ENCODE measurements around the gene NT5M. TPM values are rescaled to one million over a fixed set of nuclear protein-coding genes. Genes with fewer than 3 reads are reported as not detected.
"Not testable (repeated sequence)": the region's sequence is repeated elsewhere in the genome, so short reads cannot be mapped to it uniquely, and the experiment has no call there.

Gene NT5M
- 6.5 TPM for total RNA-seq
- polyA plus RNA-seq (ENCODE audit: insufficient read depth in 1 of 8, insufficient read length in 8 of 8, low replicate concordance in 1 of 8): 10 to 100 TPM in 1 of 8 donors, 1 to 10 TPM in 7; 5.1 to 10.8 (median 6.7) TPM
- long read RNA-seq, donor 1, partial matches to known transcripts: 0 of 1 reads
- long read RNA-seq, donor 1, other reads (novel, unspliced or antisense): 0 of 1 reads
- long read RNA-seq, donor 2: 0 reads
- long read RNA-seq, donor 3, partial matches to known transcripts: 1,449 of 1,451 reads
- long read RNA-seq, donor 3, other reads (novel, unspliced or antisense): 0 of 1,451 reads
- long read RNA-seq, donor 4, partial matches to known transcripts: 0 of 1 reads
- long read RNA-seq, donor 4, other reads (novel, unspliced or antisense): 0 of 1 reads
- long read RNA-seq, donor 5, partial matches to known transcripts: 0 of 2 reads
- long read RNA-seq, donor 5, other reads (novel, unspliced or antisense): 0 of 2 reads
- long read RNA-seq, donor 6, partial matches to known transcripts: 0 of 2 reads
- long read RNA-seq, donor 6, other reads (novel, unspliced or antisense): 0 of 2 reads
- long read RNA-seq, donor 7, partial matches to known transcripts: 2,036 of 2,038 reads
- long read RNA-seq, donor 7, other reads (novel, unspliced or antisense): 0 of 2,038 reads
- long read RNA-seq, donor 8, partial matches to known transcripts: 0 of 3 reads
- long read RNA-seq, donor 8, other reads (novel, unspliced or antisense): 0 of 3 reads
- long read RNA-seq, donor 9: 0 reads
- long read RNA-seq, donor 10: 0 reads
- long read RNA-seq, donor 11, partial matches to known transcripts: 0 of 2 reads
- long read RNA-seq, donor 11, other reads (novel, unspliced or antisense): 0 of 2 reads

DNA sequence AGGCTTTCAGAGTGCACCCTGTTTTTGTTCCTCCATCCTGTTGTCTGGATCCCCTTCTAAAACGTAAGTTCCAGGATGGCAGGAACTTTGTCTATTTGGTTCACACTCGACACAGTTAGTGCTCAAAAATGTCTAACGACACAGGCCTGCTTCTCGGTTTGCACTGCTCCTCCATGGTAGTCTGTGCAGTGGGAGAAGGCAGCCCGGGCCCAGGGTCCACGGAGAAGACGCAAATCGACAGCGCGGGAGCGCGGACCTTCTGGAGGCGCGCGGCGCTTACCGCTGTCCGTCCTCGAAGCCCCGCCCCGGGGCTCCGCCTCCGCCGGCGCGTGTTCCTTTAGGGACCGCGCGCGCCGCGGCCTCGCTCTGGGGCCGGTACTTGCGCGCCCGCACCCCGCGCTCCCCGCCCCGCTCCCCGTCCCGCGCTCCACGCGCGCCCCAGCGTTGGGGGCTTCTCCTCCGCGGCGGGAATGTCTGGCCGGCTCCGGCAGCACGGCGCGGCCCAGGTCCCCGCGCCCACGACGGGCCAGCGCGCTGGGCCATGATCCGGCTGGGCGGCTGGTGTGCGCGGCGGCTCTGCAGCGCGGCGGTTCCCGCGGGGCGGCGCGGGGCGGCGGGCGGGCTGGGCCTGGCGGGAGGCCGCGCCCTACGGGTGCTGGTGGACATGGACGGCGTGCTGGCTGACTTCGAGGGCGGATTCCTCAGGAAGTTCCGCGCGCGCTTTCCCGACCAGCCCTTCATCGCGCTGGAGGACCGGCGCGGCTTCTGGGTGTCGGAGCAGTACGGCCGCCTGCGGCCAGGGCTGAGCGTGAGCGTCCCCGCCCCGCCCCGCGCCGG, at the start of gene NT5M:
Gene NT5M, plus strand, starts transcription at position 364 of the 837 bp plus-strand sequence. Its CDS starts 178 bp downstream, at position 542.
- Histone ChIP-seq H3K4me1 (ENCODE audit: control insufficient read depth, insufficient read depth, low read length) (peaks cover 23% of the 10 kb centered on the region), H3K36me3 (ENCODE audit: control insufficient read depth, insufficient read depth, low read length) (peaks cover 4% of the 10 kb centered on the region), H3K27ac (ENCODE audit: low read length) (peak within 1 kb of the TSS; percentile 67), H3K4me3 (ENCODE audit: low read length) (peak within 1 kb of the TSS; percentile 55), H3K9me3 (replicated peaks; ENCODE audit: control insufficient read depth, low read depth, low read length) (no peaks in the 10 kb centered on the region), H3K27me3 (ENCODE audit: control insufficient read depth, insufficient read depth, low read length) (no peaks in the 10 kb centered on the region)
- under 1% methylated on average over 105 of the region's 107 CpGs for WGBS (ENCODE audit: insufficient coverage)
- peak; percentile 93 for DNase-seq

DNA sequence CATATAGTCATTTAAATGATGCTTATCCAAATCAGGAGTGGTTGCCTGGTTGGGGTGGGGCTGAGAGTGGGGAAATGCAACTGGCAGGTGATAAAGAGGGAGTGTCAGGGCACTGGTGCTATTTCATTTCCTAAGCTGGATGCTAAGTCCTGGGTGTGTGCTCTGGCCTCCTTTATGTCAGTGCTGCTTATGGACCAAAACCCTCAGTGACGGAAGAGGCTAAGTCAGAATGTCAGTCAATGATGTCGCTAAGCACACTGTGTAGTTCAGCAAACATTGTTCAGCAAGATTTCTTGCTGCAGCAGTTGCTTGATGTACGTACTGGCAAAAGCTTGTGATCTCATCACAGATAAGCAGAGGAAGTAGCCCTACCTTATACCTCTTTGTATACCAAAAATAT, 49.8 kb upstream of the NT5M start:
- Histone ChIP-seq H3K27me3 (ENCODE audit: control insufficient read depth, insufficient read depth, low read length) (no peaks in the 10 kb centered on the region), H3K4me3 (ENCODE audit: low read length) (no peak overlapping the region), H3K9me3 (replicated peaks; ENCODE audit: control insufficient read depth, low read depth, low read length) (no peaks in the 10 kb centered on the region), H3K36me3 (ENCODE audit: control insufficient read depth, insufficient read depth, low read length) (peaks cover 67% of the 10 kb centered on the region), H3K4me1 (ENCODE audit: control insufficient read depth, insufficient read depth, low read length) (no peaks in the 10 kb centered on the region), H3K27ac (ENCODE audit: low read length) (no peak overlapping the region)
- no peak for DNase-seq
- 95% methylated on average over 2 of the region's 3 CpGs for WGBS (ENCODE audit: insufficient coverage)

DNA sequence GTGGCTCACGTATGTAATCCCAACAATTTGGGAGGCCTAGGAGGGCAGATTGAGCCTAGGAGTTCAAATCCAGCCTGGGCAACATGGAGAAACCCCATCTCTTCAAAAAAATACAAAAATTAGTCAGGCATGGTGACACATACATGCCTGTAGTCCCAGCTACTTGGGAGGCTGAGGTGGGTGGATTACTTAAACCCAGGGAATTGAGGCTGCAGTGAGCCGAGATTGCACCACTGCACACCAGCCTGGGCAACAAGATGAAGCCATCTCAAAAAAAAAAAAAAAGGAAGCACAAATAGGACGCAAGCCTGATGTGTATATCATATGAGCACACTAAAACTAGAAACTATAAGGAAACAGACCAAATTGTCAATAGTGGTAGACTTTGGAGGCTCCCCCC, 49.1 kb upstream of the NT5M start:
- WGBS (ENCODE audit: insufficient coverage): no CpG with 5 or more reads among the region's 3 CpGs
- Histone ChIP-seq H3K4me1 (ENCODE audit: control insufficient read depth, insufficient read depth, low read length) (peaks cover 2% of the 10 kb centered on the region), H3K27me3 (ENCODE audit: control insufficient read depth, insufficient read depth, low read length) (no peaks in the 10 kb centered on the region), H3K9me3 (replicated peaks; ENCODE audit: control insufficient read depth, low read depth, low read length) (no peaks in the 10 kb centered on the region), H3K27ac (ENCODE audit: low read length) (no peak overlapping the region), H3K36me3 (ENCODE audit: control insufficient read depth, insufficient read depth, low read length) (peaks cover 67% of the 10 kb centered on the region), H3K4me3 (ENCODE audit: low read length) (no peak overlapping the region)
- DNase-seq: no peak

DNA sequence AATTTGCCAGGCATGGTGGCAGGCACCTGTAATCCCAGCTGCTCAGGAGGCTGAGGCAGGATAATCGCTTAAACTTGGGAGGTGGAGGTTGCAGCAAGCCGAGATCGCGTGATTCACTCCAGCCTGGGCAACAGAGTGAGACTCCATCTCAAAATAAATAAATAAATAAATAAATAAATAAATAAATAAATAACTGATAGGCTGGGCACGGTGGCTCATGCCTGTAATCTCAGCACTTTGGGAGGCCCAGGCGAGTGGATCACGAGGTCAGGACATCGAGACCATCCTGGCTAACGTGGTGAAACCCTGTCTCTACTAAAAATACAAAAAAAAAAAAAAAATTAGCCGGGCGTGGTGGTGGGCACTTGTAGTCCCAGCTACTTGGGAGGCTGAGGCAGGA, 47.5 kb upstream of the NT5M start:
- not testable (repeated sequence) for H3K27me3 ChIP-seq (ENCODE audit: control insufficient read depth, insufficient read depth, low read length); DNase-seq; H3K4me3 ChIP-seq (ENCODE audit: low read length); H3K27ac ChIP-seq (ENCODE audit: low read length); H3K4me1 ChIP-seq (ENCODE audit: control insufficient read depth, insufficient read depth, low read length); H3K9me3 ChIP-seq (replicated peaks; ENCODE audit: control insufficient read depth, low read depth, low read length)
- H3K36me3 ChIP-seq (ENCODE audit: control insufficient read depth, insufficient read depth, low read length): peaks cover 71% of the 10 kb centered on the region
- whole genome bisulfite sequencing (ENCODE audit: insufficient coverage): no CpG with 5 or more reads among the region's 11 CpGs

DNA sequence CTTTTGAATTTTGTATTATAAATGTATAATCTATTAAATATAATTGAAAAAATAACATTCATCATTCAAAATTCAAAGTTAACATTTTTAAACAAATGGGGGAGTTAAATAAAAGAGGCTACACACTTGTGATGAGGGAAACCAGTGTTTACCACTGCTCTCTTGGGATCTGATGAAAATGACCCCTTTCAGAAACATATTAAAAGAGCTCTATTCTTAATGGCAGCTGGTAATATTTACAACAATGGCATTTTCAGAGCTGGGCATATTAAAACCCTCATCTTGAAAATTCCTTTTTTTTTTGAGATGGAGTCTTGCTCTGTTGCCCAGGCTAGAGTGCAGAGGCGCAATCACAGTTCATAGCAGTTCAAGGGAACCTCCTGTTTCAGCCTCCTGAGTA, 46.9 kb upstream of the NT5M start:
- Histone ChIP-seq H3K27ac (ENCODE audit: low read length) (no peak overlapping the region), H3K27me3 (ENCODE audit: control insufficient read depth, insufficient read depth, low read length) (no peaks in the 10 kb centered on the region), H3K4me3 (ENCODE audit: low read length) (no peak overlapping the region), H3K36me3 (ENCODE audit: control insufficient read depth, insufficient read depth, low read length) (peaks cover 73% of the 10 kb centered on the region), H3K4me1 (ENCODE audit: control insufficient read depth, insufficient read depth, low read length) (peaks cover 3% of the 10 kb centered on the region), H3K9me3 (replicated peaks; ENCODE audit: control insufficient read depth, low read depth, low read length) (no peaks in the 10 kb centered on the region)
- WGBS (ENCODE audit: insufficient coverage): no CpG with 5 or more reads among the region's 1 CpG
- no peak for DNase-seq

DNA sequence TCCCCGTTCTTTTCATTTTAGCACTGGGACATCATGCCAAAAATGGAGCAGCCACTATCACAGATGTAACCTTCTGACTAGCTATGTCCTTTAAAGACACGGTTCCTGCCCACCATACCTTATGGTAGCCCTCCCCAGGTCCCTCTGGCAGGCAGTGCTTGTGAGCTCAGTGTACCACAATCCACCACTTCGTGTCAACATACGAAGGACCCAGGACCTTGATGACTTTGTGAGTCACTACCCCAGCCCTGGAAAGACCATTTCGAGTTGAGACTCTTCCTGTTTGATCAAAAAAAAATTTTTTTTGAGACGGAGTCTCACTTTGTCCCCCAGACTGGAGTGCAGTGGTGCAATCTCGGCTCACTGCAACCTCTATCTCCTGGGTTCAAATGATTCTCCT, 45.2 kb upstream of the NT5M start:
- Histone ChIP-seq H3K4me1 (ENCODE audit: control insufficient read depth, insufficient read depth, low read length) (peaks cover 3% of the 10 kb centered on the region), H3K4me3 (ENCODE audit: low read length) (no peak overlapping the region), H3K27ac (ENCODE audit: low read length) (no peak overlapping the region), H3K36me3 (ENCODE audit: control insufficient read depth, insufficient read depth, low read length) (peaks cover 70% of the 10 kb centered on the region), H3K27me3 (ENCODE audit: control insufficient read depth, insufficient read depth, low read length) (no peaks in the 10 kb centered on the region), H3K9me3 (replicated peaks; ENCODE audit: control insufficient read depth, low read depth, low read length) (no peaks in the 10 kb centered on the region)
- no peak for DNase-seq
- 85% methylated on average over 7 of the region's 7 CpGs for WGBS (ENCODE audit: insufficient coverage)

DNA sequence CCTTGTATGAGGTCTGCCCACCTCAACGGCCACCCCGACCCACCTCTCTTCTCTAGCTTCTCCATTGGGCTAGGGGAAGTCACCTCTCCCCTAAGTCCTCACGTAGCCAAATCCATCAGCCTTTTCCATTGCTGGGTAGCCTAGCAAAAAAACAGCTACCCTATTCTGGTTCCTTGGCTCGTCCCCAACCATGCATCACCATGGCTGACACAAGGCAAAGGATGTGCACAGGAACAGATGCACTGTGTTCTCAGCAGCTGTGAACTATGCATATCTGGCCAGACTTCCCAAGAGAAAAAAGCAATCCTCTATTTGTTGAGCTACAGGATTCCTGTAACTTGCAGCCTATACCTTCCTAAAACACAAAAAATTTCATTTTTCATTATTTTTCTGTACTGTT, 44.2 kb upstream of the NT5M start:
- peak; percentile 46 for DNase-seq
- peaks cover 65% of the 10 kb centered on the region for H3K36me3 ChIP-seq (ENCODE audit: control insufficient read depth, insufficient read depth, low read length)
- peaks cover 3% of the 10 kb centered on the region for H3K4me1 ChIP-seq (ENCODE audit: control insufficient read depth, insufficient read depth, low read length)
- 95% methylated on average over 2 of the region's 4 CpGs for WGBS (ENCODE audit: insufficient coverage)
- H3K27me3 ChIP-seq (ENCODE audit: control insufficient read depth, insufficient read depth, low read length): no peaks in the 10 kb centered on the region
- H3K9me3 ChIP-seq (replicated peaks; ENCODE audit: control insufficient read depth, low read depth, low read length): no peaks in the 10 kb centered on the region
- H3K27ac ChIP-seq (ENCODE audit: low read length): no peak overlapping the region
- H3K4me3 ChIP-seq (ENCODE audit: low read length): no peak overlapping the region

DNA sequence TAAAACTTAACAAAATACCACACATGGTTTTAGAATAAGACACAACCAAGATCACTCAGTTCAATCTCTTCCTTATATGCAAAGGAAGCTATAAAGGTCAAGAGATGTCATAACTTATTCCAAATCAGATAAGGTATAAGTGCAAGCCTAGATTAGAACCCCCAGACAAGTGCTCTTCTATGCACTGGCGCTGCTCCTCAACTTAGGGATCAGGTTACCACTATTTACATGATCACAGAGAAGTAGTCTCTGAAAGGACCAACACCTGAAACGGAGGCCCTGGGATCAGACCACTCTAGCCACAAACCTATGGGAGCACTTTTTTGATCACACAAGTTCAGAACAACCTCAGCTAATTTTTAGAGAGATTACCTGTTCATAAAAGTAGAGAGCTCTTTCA, 38.7 kb upstream of the NT5M start:
- Histone ChIP-seq H3K27ac (ENCODE audit: low read length) (no peak overlapping the region), H3K36me3 (ENCODE audit: control insufficient read depth, insufficient read depth, low read length) (peaks cover 56% of the 10 kb centered on the region), H3K27me3 (ENCODE audit: control insufficient read depth, insufficient read depth, low read length) (no peaks in the 10 kb centered on the region), H3K9me3 (replicated peaks; ENCODE audit: control insufficient read depth, low read depth, low read length) (no peaks in the 10 kb centered on the region), H3K4me1 (ENCODE audit: control insufficient read depth, insufficient read depth, low read length) (no peaks in the 10 kb centered on the region), H3K4me3 (ENCODE audit: low read length) (no peak overlapping the region)
- 67% methylated on average over 1 of the region's 2 CpGs for WGBS (ENCODE audit: insufficient coverage)
- no peak for DNase-seq

DNA sequence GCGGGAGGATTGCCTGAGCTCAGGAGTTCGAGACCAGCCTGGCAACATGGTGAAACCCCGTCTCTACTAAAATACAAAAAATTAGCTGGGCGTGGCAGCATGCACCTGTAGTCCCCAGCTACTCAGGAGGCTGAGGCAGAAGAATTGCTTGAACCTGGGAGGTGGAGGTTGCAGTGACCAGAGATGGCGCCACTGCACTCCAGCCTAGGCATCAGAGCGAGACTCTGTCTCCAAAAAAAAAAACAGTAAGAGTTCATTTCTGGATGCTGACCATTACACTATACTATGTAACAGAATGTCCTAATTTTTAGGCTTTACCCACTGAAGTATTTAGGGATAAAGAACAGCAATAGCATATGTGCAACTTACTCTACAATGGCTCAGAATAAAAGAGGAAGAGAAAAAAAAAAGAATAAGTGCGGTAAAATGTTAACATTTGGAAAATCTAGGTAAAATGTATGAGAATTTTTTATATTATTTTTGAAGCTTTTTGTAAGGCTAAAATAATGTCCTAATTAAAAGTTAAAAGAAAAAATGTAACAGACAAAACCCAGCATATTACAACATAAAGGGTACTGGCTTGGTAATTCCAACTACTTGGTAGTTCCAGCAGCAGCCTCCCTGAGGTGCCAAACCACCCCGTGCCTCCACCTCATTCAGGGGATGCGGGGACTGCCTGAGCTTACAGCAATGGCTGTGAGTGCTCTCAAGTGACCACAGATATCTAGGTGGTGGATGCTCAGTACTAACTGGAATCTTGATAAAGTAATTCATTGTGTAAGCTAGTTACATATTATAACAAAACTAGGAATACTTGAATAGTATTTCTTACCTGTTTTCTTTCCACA, 33.0 kb upstream of the NT5M start:
- Histone ChIP-seq H3K4me1 (ENCODE audit: control insufficient read depth, insufficient read depth, low read length) (no peaks in the 10 kb centered on the region), H3K27me3 (ENCODE audit: control insufficient read depth, insufficient read depth, low read length) (no peaks in the 10 kb centered on the region), H3K4me3 (ENCODE audit: low read length) (no peak overlapping the region), H3K27ac (ENCODE audit: low read length) (no peak overlapping the region), H3K36me3 (ENCODE audit: control insufficient read depth, insufficient read depth, low read length) (peaks cover 52% of the 10 kb centered on the region), H3K9me3 (replicated peaks; ENCODE audit: control insufficient read depth, low read depth, low read length) (no peaks in the 10 kb centered on the region)
- no peak for DNase-seq
- 93% methylated on average over 3 of the region's 9 CpGs for WGBS (ENCODE audit: insufficient coverage)
